Lower leg skin (tissue), 4 donors: ENCODE data around the gene IL24. TPM values are rescaled to one million over a fixed set of nuclear protein-coding genes. Genes with fewer than 3 reads are reported as not detected.

Experiments used
- DNase-seq, 2 donors: peaks; one replicate each; pipeline ENCODE4 v3.0.0-alpha.2; 2019; ENCODE audit warnings: low spot score in 2 of 2
- H3K4me3 ChIP-seq: fragments of 200-600 bp; sonication (generic); 2 replicates; pipeline ENCODE4 v1.5.1; 2017; ENCODE audit warnings: mild to moderate bottlenecking, low read depth; ENCODE audit not compliant: poor library complexity, severe bottlenecking
- CTCF ChIP-seq, 3 donors: fragments of 450-650 bp; IDR thresholded peaks; one replicate each; pipeline ENCODE4 v1.5.1; 2016; ENCODE audit warnings: antibody characterized with exemption in 3 of 3, mild to moderate bottlenecking in 3 of 3, moderate library complexity in 2 of 3
- POLR2A ChIP-seq, 2 donors: fragments of 450-650 bp; IDR thresholded peaks; one replicate each; pipeline ENCODE4 v1.6.1; 2016 to 2017; ENCODE audit warnings: antibody characterized with exemption in 2 of 2, mild to moderate bottlenecking in 1 of 2, moderate library complexity in 1 of 2
- WGBS, 2 donors: methylation state at CpG; one replicate each; pipeline ENCODE4 v1.1.5; 2018; 5-methylcytosine and 5-hydroxymethylcytosine counted together
- intact Hi-C: fragments of 100-400 bp; cut with DNase I; formaldehyde crosslinking; loops from one replicate; pipeline ENCODE4 v1.15.0; 2023; ENCODE audit warnings: low total_unique reads
- total RNA-seq, 4 donors: library from RNA; depleted of rRNA; stranded (reverse); fragments of >200 nt; gene quantifications; one replicate each; pipeline ENCODE4 v1.1.0, GENCODE V29; 2016

IL24 gene
- total RNA-seq, 4 donors from 2014 or later, result not detected

GRCh38 chr1:206935491-206936067 lies 38.3 kb downstream of the IL24 start:
- 69 to 71% methylated on average over 19 of the region's 19 CpGs for WGBS, 2 donors
- no peak for TF ChIP-seq POLR2A (IDR thresholded peaks at IDR 0.05)
- TF ChIP-seq CTCF (IDR thresholded peaks at IDR 0.05), result no peak
- DNase-seq, result no peak
- intact Hi-C loops, result no loop called here
- no peak overlapping the region for H3K4me3 ChIP-seq

GRCh38 chr1:206937425-206937824 lies 40.2 kb downstream of the IL24 start:
- TF ChIP-seq CTCF (IDR thresholded peaks at IDR 0.05) (no peak), POLR2A (IDR thresholded peaks at IDR 0.05) (no peak)
- 89 to 90% methylated on average over 6 of the region's 6 CpGs for WGBS, 2 donors
- no peak overlapping the region for H3K4me3 ChIP-seq
- intact Hi-C loops, result no loop called here
- DNase-seq, result no peak

GRCh38 chr1:206939131-206939530 lies 41.9 kb downstream of the IL24 start:
- intact Hi-C loops, result no loop called here
- DNase-seq, result no peak
- no peak overlapping the region for H3K4me3 ChIP-seq
- TF ChIP-seq POLR2A (IDR thresholded peaks at IDR 0.05) (no peak), CTCF (IDR thresholded peaks at IDR 0.05) (no peak)
- WGBS, 2 donors, result 93 to 94% methylated on average over 11 to 13 of the region's 13 CpGs

GRCh38 chr1:206939841-206940587 lies 42.8 kb downstream of the IL24 start:
- 70 to 76% methylated on average over 9 of the region's 9 CpGs for WGBS, 2 donors
- TF ChIP-seq POLR2A (IDR thresholded peaks at IDR 0.05) (no peak), CTCF (IDR thresholded peaks at IDR 0.05) (no peak)
- H3K4me3 ChIP-seq, result no peak overlapping the region
- intact Hi-C loops, result no loop called here
- no peak for DNase-seq

GRCh38 chr1:206940588-206940936 lies 43.3 kb downstream of the IL24 start:
- TF ChIP-seq POLR2A (IDR thresholded peaks at IDR 0.05) (no peak), CTCF (IDR thresholded peaks at IDR 0.05) (no peak)
- no peak overlapping the region for H3K4me3 ChIP-seq
- 85 to 90% methylated on average over 3 of the region's 3 CpGs for WGBS, 2 donors
- DNase-seq, result no peak
- intact Hi-C loops, result no loop called here
